Epithelial cell of esophagus (primary cell): ENCODE data around the gene RBBP7.
A peak's percentile ranks its signal among the peaks of the same experiment; 100 is the strongest.

Source experiments
- DNase-seq: peaks from one replicate; pipeline ENCODE4 v3.0.0; 2010; ENCODE audit warnings: low read depth
- H3K4me3 ChIP-seq: 2 replicates; pipeline ENCODE4 v1.5.1; 2011; ENCODE audit warnings: mild to moderate bottlenecking, low read length, control low read depth
- TF ChIP-seq, protein P1 (sequence below): IDR thresholded peaks from 2 replicates; pipeline ENCODE4 v1.5.1; 2011; ENCODE audit warnings: low read depth, mild to moderate bottlenecking, low read length, control low read depth, inconsistent platforms; ENCODE audit not compliant: insufficient read depth; ENCODE audit errors: missing control alignments

Gene RBBP7

DNA sequence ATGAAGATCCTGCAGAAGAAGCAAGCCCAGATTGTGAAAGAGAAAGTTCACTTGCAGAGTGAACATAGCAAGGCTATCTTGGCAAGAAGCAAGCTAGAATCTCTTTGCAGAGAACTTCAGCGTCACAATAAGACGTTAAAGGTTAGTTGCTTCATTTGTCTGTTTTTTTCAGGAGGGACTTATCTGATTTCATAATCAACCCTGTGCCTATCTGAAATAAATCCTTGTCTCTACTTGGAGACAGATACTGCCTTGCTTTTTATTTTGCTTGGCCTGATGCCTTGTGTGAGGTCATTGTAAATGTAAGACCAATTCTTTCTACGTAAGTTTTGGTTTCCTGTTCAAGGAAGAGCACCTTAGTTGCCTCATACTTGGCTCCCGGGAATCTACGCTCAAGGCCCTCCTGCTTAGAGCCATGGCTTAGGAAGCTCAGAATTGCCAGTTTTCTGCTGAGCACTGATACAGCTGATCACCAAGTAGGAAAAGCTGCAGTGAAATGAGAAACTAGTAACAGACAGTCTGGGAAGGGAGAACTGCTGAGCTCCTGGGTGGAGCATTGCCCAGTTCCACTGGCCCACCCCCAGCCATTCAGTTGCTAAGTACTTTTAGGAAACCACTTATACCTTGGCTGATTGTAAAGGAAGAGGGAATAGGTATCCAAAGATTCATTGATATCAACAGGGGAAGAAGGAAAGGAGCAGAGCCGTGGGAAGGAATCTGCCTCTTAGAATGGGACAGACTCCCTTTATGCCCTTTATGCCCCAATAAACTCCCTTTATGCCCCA lies 41.8 kb downstream of the RBBP7 start:
- no peak overlapping the region for H3K4me3 ChIP-seq
- TF ChIP-seq, protein P1, sequence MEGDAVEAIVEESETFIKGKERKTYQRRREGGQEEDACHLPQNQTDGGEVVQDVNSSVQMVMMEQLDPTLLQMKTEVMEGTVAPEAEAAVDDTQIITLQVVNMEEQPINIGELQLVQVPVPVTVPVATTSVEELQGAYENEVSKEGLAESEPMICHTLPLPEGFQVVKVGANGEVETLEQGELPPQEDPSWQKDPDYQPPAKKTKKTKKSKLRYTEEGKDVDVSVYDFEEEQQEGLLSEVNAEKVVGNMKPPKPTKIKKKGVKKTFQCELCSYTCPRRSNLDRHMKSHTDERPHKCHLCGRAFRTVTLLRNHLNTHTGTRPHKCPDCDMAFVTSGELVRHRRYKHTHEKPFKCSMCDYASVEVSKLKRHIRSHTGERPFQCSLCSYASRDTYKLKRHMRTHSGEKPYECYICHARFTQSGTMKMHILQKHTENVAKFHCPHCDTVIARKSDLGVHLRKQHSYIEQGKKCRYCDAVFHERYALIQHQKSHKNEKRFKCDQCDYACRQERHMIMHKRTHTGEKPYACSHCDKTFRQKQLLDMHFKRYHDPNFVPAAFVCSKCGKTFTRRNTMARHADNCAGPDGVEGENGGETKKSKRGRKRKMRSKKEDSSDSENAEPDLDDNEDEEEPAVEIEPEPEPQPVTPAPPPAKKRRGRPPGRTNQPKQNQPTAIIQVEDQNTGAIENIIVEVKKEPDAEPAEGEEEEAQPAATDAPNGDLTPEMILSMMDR: no peak
- peak; percentile 60 for DNase-seq

- TF ChIP-seq, protein P1: no peak
- H3K4me3 ChIP-seq: no peak overlapping the region
- peak; percentile 70 for DNase-seq
Observed at GRCh38 chrX:16827225-16827624, 42.9 kb downstream of the RBBP7 start.

DNA sequence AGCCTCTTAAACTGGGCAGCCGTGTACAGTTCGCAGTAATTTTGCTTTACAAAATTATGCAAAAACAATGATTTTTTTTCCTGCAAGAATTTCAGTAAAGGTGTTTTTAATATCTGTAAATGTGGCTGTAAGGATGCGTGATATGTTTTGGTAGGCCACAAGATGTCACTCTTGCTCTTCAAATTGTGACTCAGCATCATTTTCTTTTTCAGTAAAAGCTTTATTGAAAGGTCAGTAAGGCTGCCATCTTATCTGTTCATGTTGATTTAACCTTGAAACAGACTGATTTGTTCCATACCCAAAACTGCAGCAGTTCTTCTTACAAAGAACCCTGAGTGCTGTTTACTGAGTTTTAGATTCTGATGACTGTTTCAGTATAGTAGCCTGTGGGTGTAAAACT lies 44.0 kb downstream of the RBBP7 start:
- DNase-seq: peak; percentile 48
- H3K4me3 ChIP-seq: no peak overlapping the region
- TF ChIP-seq, protein P1: peak; percentile 36

DNA sequence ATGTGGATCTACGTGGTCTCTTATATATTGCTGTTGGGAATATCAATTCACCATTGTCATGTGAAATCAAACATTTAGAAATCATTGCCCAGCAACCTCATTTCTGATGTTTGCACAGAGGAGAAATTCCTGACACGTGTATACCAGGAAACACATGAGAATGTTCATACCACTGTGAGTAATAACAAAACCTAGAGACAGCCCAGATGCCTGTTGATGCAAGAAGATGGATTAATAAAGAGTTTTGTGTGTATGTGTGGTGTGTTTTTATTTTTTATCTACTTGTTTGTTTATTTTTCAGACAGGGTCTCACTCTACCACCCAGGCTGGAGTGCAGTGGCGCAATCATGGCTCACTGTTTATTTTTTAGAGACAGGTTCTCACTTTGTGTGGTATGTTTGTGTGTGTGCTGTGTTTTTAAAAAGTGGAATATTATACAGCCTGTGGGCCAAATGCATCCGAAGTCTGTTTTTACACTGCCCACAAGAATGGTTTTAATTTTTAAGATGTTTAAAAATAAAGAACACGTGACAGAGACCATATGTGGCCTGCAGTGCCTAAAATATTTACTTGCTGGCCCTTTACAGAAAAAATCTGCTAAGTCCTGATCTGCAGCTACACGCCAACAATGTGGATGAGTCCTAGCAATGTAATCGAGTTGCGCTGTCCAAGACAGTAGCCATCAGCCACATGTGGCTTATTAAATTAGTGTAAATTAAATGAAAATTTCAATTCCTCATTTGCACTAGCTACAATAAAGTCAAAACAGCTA lies 44.7 kb downstream of the RBBP7 start:
- no peak overlapping the region for H3K4me3 ChIP-seq
- peak; percentile 76 for DNase-seq
- TF ChIP-seq, protein P1: no peak

DNA sequence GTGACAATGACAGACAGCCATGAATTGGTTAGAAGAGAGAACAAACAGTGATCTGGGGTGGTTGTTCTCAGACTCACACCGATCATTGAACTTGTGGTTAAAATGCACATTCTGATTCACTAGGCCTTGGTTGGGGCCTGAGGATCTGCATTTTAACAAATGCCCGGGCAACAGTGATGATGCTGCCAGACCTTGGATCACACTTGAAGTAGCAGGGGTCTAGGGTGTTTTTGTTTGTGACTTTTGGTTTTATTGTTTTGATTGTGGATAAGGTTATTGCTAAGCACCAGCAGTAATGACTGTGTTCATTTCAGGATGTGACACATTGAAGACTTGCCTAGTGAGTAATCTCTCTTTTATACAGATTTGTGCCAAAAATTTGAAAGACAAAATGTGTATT lies 47.4 kb downstream of the RBBP7 start:
- H3K4me3 ChIP-seq: no peak overlapping the region
- DNase-seq: peak; percentile 56
- TF ChIP-seq, protein P1: no peak

DNA sequence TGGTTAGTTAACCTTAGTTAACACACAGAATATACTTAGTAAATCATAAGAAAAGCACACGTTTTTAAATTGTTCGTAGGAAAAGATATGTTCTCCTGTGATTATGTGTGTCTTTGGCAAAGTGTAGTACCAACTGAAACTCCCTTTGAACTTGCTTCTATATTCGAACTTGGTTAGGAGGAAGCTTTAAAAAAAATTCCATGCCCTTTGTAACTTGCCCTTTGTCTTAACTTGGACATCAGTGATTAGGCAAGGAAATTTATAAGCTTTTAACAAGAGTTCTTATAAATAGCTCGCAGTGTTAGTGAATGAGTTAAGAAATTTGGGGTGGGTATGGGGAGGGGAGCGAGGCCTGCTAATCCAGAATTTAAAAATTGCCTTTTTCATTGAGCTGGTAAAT lies 50.5 kb downstream of the RBBP7 start:
- TF ChIP-seq, protein P1: no peak
- DNase-seq: no peak
- no peak overlapping the region for H3K4me3 ChIP-seq

DNA sequence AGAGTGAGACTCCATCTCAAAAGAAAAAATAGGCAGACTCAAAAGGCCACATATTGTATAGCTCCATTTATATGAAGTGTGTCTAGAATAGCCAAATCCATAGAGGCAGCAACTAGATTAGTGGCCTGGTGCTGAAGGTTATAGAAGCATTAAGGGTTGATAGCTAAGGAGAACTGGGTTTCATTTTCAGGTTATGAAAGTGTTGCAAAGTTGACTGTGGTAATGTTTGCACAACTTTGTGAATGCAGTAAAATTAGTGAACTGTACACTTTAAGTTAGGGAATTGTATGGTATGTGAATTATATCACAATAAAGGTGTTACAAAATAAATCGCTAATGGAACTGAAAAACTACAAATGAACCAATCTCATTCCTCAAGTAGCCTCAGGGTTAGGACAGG lies 55.6 kb downstream of the RBBP7 start:
- TF ChIP-seq, protein P1: no peak
- H3K4me3 ChIP-seq: no peak overlapping the region
- DNase-seq: no peak
